ENCODE results near the gene PLEKHA5.
"Not testable (repeated sequence)": the region's sequence is repeated elsewhere in the genome, so short reads cannot be mapped to it uniquely, and the experiment has no call there.

PLEKHA5 gene

GRCh38 chr12:19304149-19304750 lies 174.7 kb downstream of the PLEKHA5 start:
- TF ChIP-seq CTCF (IDR thresholded peaks at IDR 0.05; ENCODE audit: borderline replicate concordance, control extremely low read depth, extremely low read depth, insufficient read depth, missing control alignments), result no peak
- no peak for DNase-seq (ENCODE audit: low spot score)
- in situ Hi-C loops (cut with MboI; ENCODE audit: low sequenced_read_pairs, unreplicated experiment), result no loop called here

GRCh38 chr12:19305621-19306020 lies 176.1 kb downstream of the PLEKHA5 start:
- DNase-seq (ENCODE audit: low spot score); in situ Hi-C loops (cut with MboI; ENCODE audit: low sequenced_read_pairs, unreplicated experiment): not testable (repeated sequence)

GRCh38 chr12:19306366-19306765 lies 176.8 kb downstream of the PLEKHA5 start:
- DNase-seq (ENCODE audit: low spot score), result no peak
- in situ Hi-C loops (cut with MboI; ENCODE audit: low sequenced_read_pairs, unreplicated experiment), result no loop called here
- TF ChIP-seq CTCF (IDR thresholded peaks at IDR 0.05; ENCODE audit: borderline replicate concordance, control extremely low read depth, extremely low read depth, insufficient read depth, missing control alignments), result no peak

- no peak for DNase-seq (ENCODE audit: low spot score)
- in situ Hi-C loops (cut with MboI; ENCODE audit: low sequenced_read_pairs, unreplicated experiment), result no loop called here
- no peak for TF ChIP-seq CTCF (IDR thresholded peaks at IDR 0.05; ENCODE audit: borderline replicate concordance, control extremely low read depth, extremely low read depth, insufficient read depth, missing control alignments)
These were observed 177.9 kb downstream of the PLEKHA5 start for GRCh38 chr12:19307451-19307850.

- no peak for TF ChIP-seq CTCF (IDR thresholded peaks at IDR 0.05; ENCODE audit: borderline replicate concordance, control extremely low read depth, extremely low read depth, insufficient read depth, missing control alignments)
- no peak for DNase-seq (ENCODE audit: low spot score)
- in situ Hi-C loops (cut with MboI; ENCODE audit: low sequenced_read_pairs, unreplicated experiment), result no loop called here
These were observed 181.6 kb downstream of the PLEKHA5 start for GRCh38 chr12:19311165-19311564.

- no peak for DNase-seq (ENCODE audit: low spot score)
- in situ Hi-C loops (cut with MboI; ENCODE audit: low sequenced_read_pairs, unreplicated experiment), result no loop called here
- TF ChIP-seq CTCF (IDR thresholded peaks at IDR 0.05; ENCODE audit: borderline replicate concordance, control extremely low read depth, extremely low read depth, insufficient read depth, missing control alignments), result no peak
These were observed 183.1 kb downstream of the PLEKHA5 start for GRCh38 chr12:19312637-19313036.

GRCh38 chr12:19316425-19316824 lies 186.9 kb downstream of the PLEKHA5 start:
- no peak for DNase-seq (ENCODE audit: low spot score)
- in situ Hi-C loops (cut with MboI; ENCODE audit: low sequenced_read_pairs, unreplicated experiment), result no loop called here
- TF ChIP-seq CTCF (IDR thresholded peaks at IDR 0.05; ENCODE audit: borderline replicate concordance, control extremely low read depth, extremely low read depth, insufficient read depth, missing control alignments), result no peak
